HepG2 (cell line): ENCODE data around the gene HOXC9. TPM values are rescaled to one million over a fixed set of nuclear protein-coding genes. Genes with fewer than 3 reads are reported as not detected.

Experiments used
- ATAC-seq: fragments of 200-7000 bp; cut with Tn5 transposase; 3 replicates; pipeline ENCODE4 v1.9.1; 2020; ENCODE audit warnings: mild to moderate bottlenecking, moderate library complexity
- BruUV-seq: library from RNA; stranded (reverse); fragments of 400-500 nt; replicated peaks from 2 replicates; lab custom pipeline; 2021; lab: Mats Ljungman, UMichigan
- CTCF ChIA-PET: fragments of 300-600 bp; formaldehyde crosslinking; extraction: SDS; loops from one replicate; lab custom pipeline; 2021; ENCODE audit warnings: low total read pairs, inconsistent platforms, low intra/inter-chr PET ratio; lab: Yijun Ruan, JAX
- POLR2A ChIA-PET: fragments of 350-600 bp; sonication (Branson Sonifier 250); formaldehyde crosslinking; loops from one replicate; lab custom pipeline; 2020; ENCODE audit warnings: antibody characterized with exemption, inconsistent platforms; lab: Yijun Ruan, JAX
- DNase-seq: peaks from one replicate; pipeline ENCODE4 v3.0.0-alpha.2; 2015; ENCODE audit warnings: low spot score
- FAIRE-seq: peaks from 3 replicates; lab custom pipeline; 2011; peaks lifted over from hg19 to GRCh38; lab: Jason Lieb, UNC
- H2AFZ ChIP-seq: one replicate; pipeline ENCODE4 v1.6.1; 2011; ENCODE audit warnings: low read length, inconsistent platforms
- H3K27ac ChIP-seq: fragments of 300-600 bp; 3 replicates; pipeline ENCODE4 v1.8.0; 2011; ENCODE audit warnings: mixed run types, mild to moderate bottlenecking, mixed read lengths, low read length, inconsistent platforms; ENCODE audit not compliant: insufficient read depth; ENCODE audit errors: extremely low read length
- H3K27me3 ChIP-seq, 2 experiments: fragments of 200-600 bp in 1 of 2; 2 replicates in 1 of 2; 3 replicates in 1 of 2; pipeline versions ENCODE4 v1.6.0 to v1.8.0; 2011; ENCODE audit warnings: low read length in 2 of 2, mild to moderate bottlenecking in 2 of 2, moderate library complexity in 2 of 2, inconsistent platforms in 1 of 2; ENCODE audit not compliant: insufficient read depth in 2 of 2, control insufficient read depth in 1 of 2
- H3K36me3 ChIP-seq, 2 experiments: fragments of 200-600 bp in 1 of 2; replicated peaks in 1 of 2; 2 replicates in 1 of 2; 3 replicates in 1 of 2; pipeline versions ENCODE4 v1.5.1 to v1.8.0; 2011; ENCODE audit warnings: low read length in 2 of 2, inconsistent platforms in 1 of 2; ENCODE audit not compliant: insufficient read depth in 2 of 2, control insufficient read depth in 1 of 2
- H3K4me1 ChIP-seq: 2 replicates; pipeline ENCODE4 v1.5.1; 2012; ENCODE audit warnings: low read length, inconsistent platforms; ENCODE audit not compliant: insufficient read depth
- H3K4me2 ChIP-seq: 2 replicates; pipeline ENCODE4 v1.6.0; 2011; ENCODE audit warnings: low read depth, low read length, inconsistent platforms
- H3K4me3 ChIP-seq, 3 experiments: fragments of 200-600 bp in 1 of 3; sonication (generic), shearing (Covaris generic) in 1 of 3; replicated peaks in 1 of 3; 2 replicates each; pipeline ENCODE4 v1.5.1; 2011 to 2016; ENCODE audit warnings: low read length in 3 of 3, inconsistent platforms in 2 of 3, low read depth in 2 of 3, mild to moderate bottlenecking in 2 of 3, control low read depth in 1 of 3, mixed read lengths in 1 of 3; ENCODE audit not compliant: insufficient read depth in 1 of 3
- H3K79me2 ChIP-seq: one replicate; pipeline ENCODE4 v1.6.1; 2011; ENCODE audit warnings: low read length, inconsistent platforms; ENCODE audit not compliant: insufficient read depth
- H3K9ac ChIP-seq: 2 replicates; pipeline ENCODE4 v1.6.0; 2011; ENCODE audit warnings: mild to moderate bottlenecking, low read depth, low read length, inconsistent platforms; ENCODE audit not compliant: insufficient read depth
- H3K9me3 ChIP-seq: 2 replicates; pipeline ENCODE4 v1.5.1; 2012; ENCODE audit warnings: mild to moderate bottlenecking, low read length
- H4K20me1 ChIP-seq: 2 replicates; pipeline ENCODE4 v1.6.0; 2011; ENCODE audit warnings: inconsistent platforms, mild to moderate bottlenecking, low read length, moderate library complexity; ENCODE audit not compliant: insufficient read depth
- CBX1 ChIP-seq: IDR thresholded peaks from one replicate; pipeline ENCODE4 v1.6.1; 2016; ENCODE audit warnings: antibody characterized with exemption, low read depth
- CBX2 ChIP-seq, 2 experiments: fragments of 200-600 bp in 1 of 2; sonication (generic); formaldehyde crosslinking in 1 of 2; IDR thresholded peaks; 2 replicates each; pipeline versions ENCODE4 v1.7.0 to v1.8.1; 2018 to 2022; ENCODE audit warnings: low read depth in 2 of 2, low read length in 1 of 2, mild to moderate bottlenecking in 1 of 2, missing genetic modification reagents in 1 of 2
- CCAR2 ChIP-seq: fragments of 200-400 bp; formaldehyde crosslinking; optimal IDR thresholded peaks from 2 replicates; pipeline ENCODE3; 2018; ENCODE audit warnings: low read depth, mild to moderate bottlenecking, low read length, moderate library complexity
- DRAP1 ChIP-seq: IDR thresholded peaks from 2 replicates; pipeline ENCODE4 v1.6.1; 2016; ENCODE audit warnings: missing genetic modification reagents, missing compliant biosample characterization
- FOSL1 ChIP-seq: sonication (generic); formaldehyde crosslinking; IDR thresholded peaks from 2 replicates; pipeline ENCODE4 v1.9.0; 2021; ENCODE audit warnings: missing genetic modification reagents, borderline replicate concordance
- RFXANK ChIP-seq: IDR thresholded peaks from 2 replicates; pipeline ENCODE4 v1.6.1; 2016
- RNF2 ChIP-seq: fragments of 450-650 bp; conservative IDR thresholded peaks from 2 replicates; pipeline ENCODE4 v1.6.1; 2016; ENCODE audit warnings: low read depth
- TRIM22 ChIP-seq: fragments of 450-650 bp; IDR thresholded peaks from 2 replicates; pipeline ENCODE4 v1.6.1; 2017
- ZFP36 ChIP-seq: fragments of 150-350 bp; IDR thresholded peaks from 2 replicates; pipeline ENCODE4 v1.6.1; 2018; ENCODE audit warnings: borderline replicate concordance, low read length, low read depth; ENCODE audit not compliant: partially characterized antibody
- ZNF225 ChIP-seq: sonication (generic); formaldehyde crosslinking; IDR thresholded peaks from 2 replicates; pipeline ENCODE4 v1.4.0; 2020; ENCODE audit warnings: mild to moderate bottlenecking, missing genetic modification reagents
- ZNF562 ChIP-seq: sonication (generic); formaldehyde crosslinking; IDR thresholded peaks from 2 replicates; pipeline ENCODE4 v1.8.0; 2022; ENCODE audit warnings: missing genetic modification reagents, borderline replicate concordance
- ZNF746 ChIP-seq: sonication (generic); formaldehyde crosslinking; IDR thresholded peaks from 2 replicates; pipeline ENCODE4 v1.8.0; 2022; ENCODE audit warnings: mild to moderate bottlenecking, missing genetic modification reagents
- ZNF788 ChIP-seq: sonication (generic); formaldehyde crosslinking; IDR thresholded peaks from 2 replicates; pipeline ENCODE4 v1.5.0; 2020; ENCODE audit warnings: mild to moderate bottlenecking, missing genetic modification reagents, borderline replicate concordance
- WGBS: methylation state at CpG from one replicate; pipeline ENCODE4 v1.1.6; 2017; ENCODE audit warnings: low lambda C conversion rate; 5-methylcytosine and 5-hydroxymethylcytosine counted together
- in situ Hi-C: cut with HindIII; loops from 2 replicates; pipeline ENCODE4 v1.10.0; 2017; ENCODE audit warnings: low pct_unique_long_range_greater_than_20kb; ENCODE audit not compliant: extremely low pct_ligation_motif_present
- intact Hi-C: fragments of 100-400 bp; cut with micrococcal nuclease; formaldehyde crosslinking; loops from one replicate; pipeline ENCODE4 v1.10.0; 2022; ENCODE audit not compliant: unreplicated experiment
- polyA plus RNA-seq, 8 experiments: library from polyadenylated mRNA; depleted of rRNA in 3 of 8; stranded (reverse) in 7 of 8; unstranded in 1 of 8; fragments of >200 nt; fragmentation: Illumina TruSeq in 4 of 8; extraction: Trizol in 4 of 8; gene quantifications; 2 replicates each; pipeline versions ENCODE4 v1.2.1 to v1.2.3, GENCODE V29; 2011 to 2016; ENCODE audit warnings: low read depth in 4 of 8, missing spikeins in 1 of 8, mixed read lengths in 1 of 8; ENCODE audit not compliant: insufficient read depth in 1 of 8
- total RNA-seq, 5 experiments: library from RNA; depleted of rRNA; stranded (reverse); fragments of >200 nt; fragmentation: Illumina TruSeq; extraction: Trizol; gene quantifications; 2 replicates each; pipeline ENCODE4 v1.2.3, GENCODE V29; 2016; ENCODE audit warnings: low read depth in 1 of 5

The HOXC9 gene
- total and polyA plus RNA-seq, 2 of the 13 experiments (the other 11 are each of a cell fraction or from before 2014, with no cell fraction given): 0.11 to 1.1 TPM

DNA sequence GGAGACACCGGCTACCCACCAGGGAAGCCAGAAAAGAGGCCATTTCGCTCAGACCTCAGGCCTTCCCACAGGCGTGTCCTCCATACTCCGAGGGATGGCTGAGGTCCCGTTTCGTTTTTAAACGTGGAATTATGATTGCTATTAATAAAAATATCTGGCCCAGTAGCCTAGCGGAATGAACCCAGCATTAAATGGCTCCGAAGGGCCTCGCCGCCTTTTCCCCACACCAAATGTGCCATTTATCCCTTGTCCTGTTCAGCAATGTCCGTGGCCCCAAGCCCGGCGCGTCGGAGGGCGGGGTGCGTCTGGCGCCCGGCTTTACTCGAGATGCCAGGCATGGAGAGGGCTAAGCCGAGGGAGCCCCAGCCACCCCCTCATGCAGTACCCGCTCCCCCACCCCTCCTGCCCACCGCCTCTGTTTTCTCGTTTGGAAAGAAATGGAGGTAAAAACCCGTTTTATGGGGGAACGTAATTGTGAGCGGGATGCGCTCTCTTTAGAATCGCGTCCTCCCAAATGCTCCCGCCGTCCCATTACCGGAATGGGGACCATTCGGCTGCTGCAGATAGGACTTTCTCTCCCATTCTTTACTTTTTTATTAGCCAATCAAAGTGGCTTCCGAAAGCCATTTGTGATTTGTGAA, 14.5 kb downstream of the HOXC9 start:
- peaks cover 12 to 70% of the 10 kb centered on the region in 2 experiments for H3K27me3 ChIP-seq
- no peak overlapping the region for H2AFZ ChIP-seq
- in situ Hi-C loops: loop anchor here (10.0 kb wide), 1 partner anchor 350 kb away; the partner anchor contains the start of gene GPR84
- peaks cover 16% of the 10 kb centered on the region for H3K4me1 ChIP-seq
- H3K27ac ChIP-seq: no peak overlapping the region
- POLR2A ChIA-PET: no interaction called here
- TF ChIP-seq ZNF225 (CRISPR knock-in tag) (no peak), CBX2 (IDR thresholded peaks at IDR 0.05; ENCODE audit: low read depth, low read length) (0 out of 2 replicates have a peak, but pooled peaks have one; percentile 30), CBX2 (CRISPR knock-in tag; IDR thresholded peaks at IDR 0.05; ENCODE audit: low read depth) (no peak)
- TF ChIP-seq, all 625 proteins: peak for 1
- no peaks in the 10 kb centered on the region for H4K20me1 ChIP-seq
- BruUV-seq: no TSS peak
- DNase-seq: no peak
- H3K79me2 ChIP-seq: no peaks in the 10 kb centered on the region
- H3K4me2 ChIP-seq: no peak overlapping the region
- CTCF ChIA-PET: no interaction called here
- FAIRE-seq: no peak
- WGBS: 26% methylated on average over 26 of the region's 36 CpGs
- H3K9ac ChIP-seq: no peak overlapping the region
- no peak for ATAC-seq
- H3K9me3 ChIP-seq: no peaks in the 10 kb centered on the region
- H3K4me3 ChIP-seq: no peak overlapping the region
- no peaks in the 10 kb centered on the region for H3K36me3 ChIP-seq
- intact Hi-C loops: no loop called here

- Histone ChIP-seq H4K20me1 (no peaks in the 10 kb centered on the region), H3K27ac (no peak overlapping the region), H3K9me3 (no peaks in the 10 kb centered on the region), H3K4me2 (no peak overlapping the region), H3K27me3 (peaks cover 12 to 62% of the 10 kb centered on the region in 2 experiments), H3K9ac (no peak overlapping the region), H3K79me2 (no peaks in the 10 kb centered on the region), H2AFZ (no peak overlapping the region), H3K36me3 (no peaks in the 10 kb centered on the region), H3K4me3 (no peak overlapping the region), H3K4me1 (peaks cover 16% of the 10 kb centered on the region)
- BruUV-seq: no TSS peak
- intact Hi-C loops (no loop called here), in situ Hi-C loops (loop anchor here (10.0 kb wide), 1 partner anchor 350 kb away; the partner anchor contains the start of gene GPR84)
- 27% methylated on average over 23 of the region's 23 CpGs for WGBS
- no peak for FAIRE-seq
- no peak for ATAC-seq
- POLR2A ChIA-PET: no interaction called here
- CTCF ChIA-PET: no interaction called here
- no peak for DNase-seq
- no peak for TF ChIP-seq FOSL1 (CRISPR knock-in tag)
- TF ChIP-seq ZNF562 (CRISPR knock-in tag): no peak
- TF ChIP-seq ZNF788 (CRISPR knock-in tag): no peak
- no peak for TF ChIP-seq DRAP1 (CRISPR knock-in tag)
- TF ChIP-seq CBX1: no peak
- TF ChIP-seq ZFP36: peak; percentile 74
- no peak for TF ChIP-seq ZNF746 (CRISPR knock-in tag)
- no peak for TF ChIP-seq CCAR2
- peak; percentile 79 for TF ChIP-seq RNF2
- TF ChIP-seq TRIM22: no peak
- TF ChIP-seq RFXANK (CRISPR knock-in tag): no peak
Observed at GRCh38 chr12:54015018-54015931, 15.3 kb downstream of the HOXC9 start.
